ENCODE data around the gene TCP11L1.

GRCh38 chr11:33035011-33035410 is 4.4 kb upstream of the TCP11L1 start:
- TF ChIP-seq EP300 (IDR thresholded peaks at IDR 0.05; ENCODE audit: borderline replicate concordance) (no peak), CEBPB (IDR thresholded peaks at IDR 0.05) (no peak), TAF1 (IDR thresholded peaks at IDR 0.05; ENCODE audit: low read depth) (no peak), TEAD4 (IDR thresholded peaks at IDR 0.05) (no peak), YY1 (IDR thresholded peaks at IDR 0.05; ENCODE audit: low read depth) (no peak), ZBTB7A (IDR thresholded peaks at IDR 0.05; ENCODE audit: low read depth) (no peak), REST (IDR thresholded peaks at IDR 0.05; ENCODE audit: low read depth) (no peak), RAD21 (IDR thresholded peaks at IDR 0.05; ENCODE audit: low read depth) (no peak)
- TF ChIP-seq, protein P1, sequence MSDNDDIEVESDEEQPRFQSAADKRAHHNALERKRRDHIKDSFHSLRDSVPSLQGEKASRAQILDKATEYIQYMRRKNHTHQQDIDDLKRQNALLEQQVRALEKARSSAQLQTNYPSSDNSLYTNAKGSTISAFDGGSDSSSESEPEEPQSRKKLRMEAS (IDR thresholded peaks at IDR 0.05), result no peak
